ENCODE measurements around the gene SLC25A42.
"Not testable (repeated sequence)": the region's sequence is repeated elsewhere in the genome, so short reads cannot be mapped to it uniquely, and the experiment has no call there.

SLC25A42 gene

DNA sequence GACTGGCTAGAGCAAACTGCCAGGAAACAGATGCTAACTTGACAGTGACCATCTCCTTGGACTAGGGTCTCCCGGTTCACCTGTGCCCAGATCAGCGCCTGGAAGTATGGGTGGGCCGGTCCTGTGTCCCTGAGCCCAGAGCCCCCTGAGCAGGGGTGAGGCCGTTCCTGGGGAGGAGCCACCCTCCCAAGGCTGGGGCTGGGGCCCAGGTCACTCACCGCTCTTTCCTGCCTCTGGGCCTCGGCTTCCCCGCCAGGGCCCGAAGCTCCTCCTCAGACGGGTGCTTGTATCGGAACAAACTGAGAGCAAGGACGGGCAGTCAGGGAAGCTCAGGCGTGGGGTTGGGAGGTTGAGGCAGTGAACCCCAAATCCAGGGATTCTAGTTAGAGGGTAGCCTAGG lies 69.1 kb downstream of the SLC25A42 start:
- in situ Hi-C loops (cut with MboI; ENCODE audit: low sequenced_read_pairs) = no loop called here

DNA sequence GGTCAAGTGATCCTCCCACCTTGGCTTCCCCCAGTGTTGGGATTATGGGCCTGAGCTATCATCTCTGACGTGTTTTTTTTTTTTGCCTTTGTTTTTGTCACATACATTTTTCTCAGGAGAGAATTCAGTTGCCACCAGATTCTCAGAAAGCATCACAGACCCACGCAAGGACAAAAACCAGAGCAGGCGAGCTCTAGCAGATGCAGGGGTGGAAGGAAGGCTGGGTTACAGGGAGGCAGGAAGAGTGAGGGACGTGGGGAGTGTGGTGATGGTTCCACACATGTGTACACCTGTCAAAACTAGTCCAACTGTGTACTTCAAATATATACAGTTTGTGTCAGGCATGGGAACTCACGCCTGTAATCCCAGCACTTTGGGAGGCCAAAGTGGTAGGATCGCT lies 70.2 kb downstream of the SLC25A42 start:
- in situ Hi-C loops (cut with MboI; ENCODE audit: low sequenced_read_pairs) = no loop called here

- in situ Hi-C loops (cut with MboI; ENCODE audit: low sequenced_read_pairs) = no loop called here
Measured at GRCh38 chr19:19134687-19135158, 70.9 kb downstream of the SLC25A42 start.

DNA sequence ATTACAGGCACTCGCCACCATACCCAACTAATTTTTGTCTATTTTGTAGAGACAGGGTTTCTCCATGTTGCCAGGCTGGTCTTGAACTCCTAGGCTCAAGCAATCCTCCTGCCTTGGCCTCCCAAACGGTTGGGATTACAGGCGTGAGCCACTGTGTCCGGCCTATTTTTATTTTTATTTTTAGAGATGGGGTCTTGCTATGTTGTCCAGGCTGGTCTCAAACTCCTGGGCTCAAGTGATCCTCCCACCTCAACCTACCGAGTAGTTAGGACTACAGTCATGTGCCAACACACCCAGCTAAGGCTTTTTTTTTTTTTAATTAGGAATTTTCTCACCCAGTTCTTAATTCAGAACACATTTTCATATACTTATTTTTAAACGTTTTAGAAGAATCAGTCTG lies 71.9 kb downstream of the SLC25A42 start:
- in situ Hi-C loops (cut with MboI; ENCODE audit: low sequenced_read_pairs) = not testable (repeated sequence)

DNA sequence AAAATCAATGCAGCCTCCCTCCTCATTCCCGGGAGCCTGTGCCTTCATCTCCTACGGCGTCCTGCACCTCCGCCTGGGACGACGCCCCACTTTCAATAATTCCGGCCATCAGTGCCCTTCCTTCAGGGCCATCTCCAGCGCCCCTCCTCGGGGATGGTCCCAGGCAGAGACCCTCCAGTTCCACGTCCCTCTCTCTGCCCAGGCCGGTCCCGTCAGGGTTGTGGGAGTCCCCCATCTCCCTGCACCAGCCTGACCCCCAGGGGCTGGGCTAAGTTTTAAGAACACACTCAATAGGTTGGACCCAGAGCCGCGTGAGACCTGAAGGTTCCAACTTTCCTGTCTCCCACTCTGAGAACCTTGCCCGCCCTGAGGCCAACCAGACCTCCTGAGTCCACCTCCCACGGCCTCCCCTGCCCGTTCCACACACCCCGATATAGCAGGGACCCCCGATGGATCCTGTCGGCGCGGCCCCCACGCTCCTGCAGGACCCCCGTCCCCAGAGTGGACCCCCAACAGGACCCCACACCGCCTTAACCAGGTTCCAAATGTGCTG lies 73.8 kb downstream of the SLC25A42 start:
- in situ Hi-C loops (cut with MboI; ENCODE audit: low sequenced_read_pairs) = no loop called here

DNA sequence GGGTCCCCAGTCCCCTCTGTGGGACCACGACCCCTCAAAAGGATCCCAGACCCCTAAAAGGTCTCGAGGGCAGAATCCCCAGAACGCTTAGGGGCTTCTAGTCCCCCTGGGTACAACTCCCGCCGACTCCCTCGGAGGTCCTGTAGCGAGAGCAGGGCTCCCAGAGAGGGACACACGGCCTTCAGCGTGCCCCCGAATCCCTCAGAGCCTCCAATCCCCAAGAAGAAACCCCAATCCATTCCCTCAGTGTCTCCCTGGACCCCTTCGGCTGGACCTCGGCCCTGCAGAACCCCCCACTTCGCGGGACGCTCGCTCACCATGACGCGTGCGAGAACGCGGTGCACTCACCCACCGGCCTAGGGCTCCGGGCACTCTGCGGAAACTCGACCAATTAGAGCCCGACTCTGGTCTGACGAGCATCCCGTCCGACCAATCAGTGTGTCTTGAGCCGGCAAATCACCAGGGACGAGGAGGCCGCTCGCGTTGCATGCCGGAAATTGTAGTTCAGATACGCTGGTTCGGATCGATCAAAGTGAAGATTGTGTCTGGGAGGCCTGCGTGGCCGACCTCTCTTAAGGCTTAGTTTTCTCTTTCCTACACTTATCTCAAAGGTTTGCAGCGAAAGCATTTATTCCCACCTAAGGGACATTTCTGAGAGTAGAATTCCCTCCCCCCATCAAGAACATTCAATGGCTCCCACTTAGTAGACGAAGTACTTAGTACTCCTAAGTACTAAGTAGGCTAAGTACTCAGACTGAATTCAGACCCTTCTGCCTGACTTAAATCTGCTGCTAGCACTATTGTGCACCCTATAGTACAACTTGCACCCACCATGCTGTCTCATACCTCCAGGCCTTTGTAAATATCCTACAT lies 74.6 kb downstream of the SLC25A42 start, which contains the start of gene TMEM161A:
Gene TMEM161A, minus strand, starts transcription at position 370 of the 873 bp plus-strand sequence. Its CDS starts 50 bp downstream, at position 320.
- in situ Hi-C loops (cut with MboI; ENCODE audit: low sequenced_read_pairs) = no loop called here

DNA sequence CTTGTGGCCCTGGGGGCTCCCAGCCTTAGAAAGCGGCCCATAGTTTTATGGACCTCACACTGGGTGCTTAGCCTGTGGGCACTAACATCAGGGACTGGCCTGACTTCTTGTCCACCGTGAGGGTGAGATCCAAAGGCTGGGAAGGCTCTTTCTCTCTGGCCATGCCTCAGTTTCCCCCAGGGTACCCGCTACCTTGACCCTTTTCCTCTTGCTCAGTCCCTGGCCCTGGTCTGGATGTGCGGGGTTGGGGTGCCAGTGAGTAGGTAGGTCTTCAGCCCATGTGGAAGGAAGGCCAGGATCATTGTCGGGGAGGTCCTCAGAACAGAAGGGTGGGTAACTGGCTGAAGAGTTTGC lies 76.1 kb downstream of the SLC25A42 start:
- in situ Hi-C loops (cut with MboI; ENCODE audit: low sequenced_read_pairs) = no loop called here

DNA sequence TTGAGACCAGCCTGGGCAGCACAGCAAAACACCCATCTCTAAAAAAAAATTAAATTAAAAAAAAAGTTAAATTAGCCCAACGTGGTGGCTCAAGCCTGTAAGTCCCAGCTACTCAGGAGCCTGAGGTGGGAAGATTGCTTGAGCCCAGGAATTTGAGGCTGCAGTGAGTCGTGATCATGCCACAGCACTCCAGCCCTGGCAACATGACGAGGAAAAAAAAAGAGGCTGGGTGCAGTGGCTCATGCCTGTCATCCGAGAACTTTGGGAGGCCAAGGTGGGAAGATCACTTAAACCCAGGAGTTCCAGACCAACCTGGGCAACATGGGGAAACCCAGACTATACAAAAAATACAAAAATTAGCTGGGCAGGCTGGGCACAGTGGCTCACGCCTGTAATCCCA lies 76.7 kb downstream of the SLC25A42 start:
- in situ Hi-C loops (cut with MboI; ENCODE audit: low sequenced_read_pairs) = no loop called here

GRCh38 chr19:19142347-19142746 lies 78.6 kb downstream of the SLC25A42 start:
- in situ Hi-C loops (cut with MboI; ENCODE audit: low sequenced_read_pairs) = no loop called here

GRCh38 chr19:19145281-19145680 lies 81.5 kb downstream of the SLC25A42 start:
- in situ Hi-C loops (cut with MboI; ENCODE audit: low sequenced_read_pairs) = no loop called here

DNA sequence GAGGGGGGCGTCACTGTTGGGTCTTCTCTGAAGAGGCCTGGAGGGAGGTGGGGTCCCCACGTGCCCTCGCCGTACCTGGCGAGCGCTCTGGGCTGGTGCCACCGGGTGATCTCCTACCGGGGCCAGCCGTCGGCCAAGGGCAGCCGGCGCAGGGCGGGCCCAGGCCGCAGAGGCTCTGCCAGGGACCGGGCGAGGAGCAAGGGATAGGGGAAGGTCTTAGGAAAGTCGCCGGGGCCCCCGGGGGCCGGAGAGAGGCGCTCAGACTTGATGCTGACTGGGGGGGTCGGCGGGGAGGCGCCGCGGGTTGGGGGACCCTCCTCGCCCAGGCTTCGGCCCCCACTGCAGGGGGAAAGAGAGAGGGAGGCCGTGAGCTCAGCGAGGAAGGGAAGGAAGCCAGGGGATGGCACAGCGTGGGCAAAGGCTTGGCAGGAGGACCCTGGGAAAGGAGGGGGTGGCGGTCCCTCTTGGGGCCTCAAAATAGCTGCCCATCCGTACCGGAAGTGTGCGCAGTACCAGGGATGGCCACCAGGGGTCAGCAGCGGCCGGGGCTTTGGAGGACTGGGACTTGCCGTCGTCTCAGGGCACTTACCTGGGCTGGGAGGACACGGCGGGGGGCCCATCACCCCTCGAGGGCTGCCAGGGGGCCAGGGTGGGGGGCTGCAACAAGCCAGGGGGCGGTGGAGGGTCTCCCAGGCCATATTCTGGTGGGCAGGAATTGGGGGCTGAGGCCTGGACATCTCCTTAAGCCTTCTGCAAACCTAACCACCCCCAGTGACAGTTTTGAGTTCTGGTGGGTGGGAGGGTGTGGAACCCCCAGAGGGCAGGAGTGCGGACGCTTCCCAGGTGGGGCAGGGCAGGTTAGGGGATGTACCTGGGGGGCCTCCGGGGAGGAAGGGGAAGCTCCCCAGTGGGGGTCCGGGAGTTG lies 82.2 kb downstream of the SLC25A42 start:
- in situ Hi-C loops (cut with MboI; ENCODE audit: low sequenced_read_pairs) = no loop called here

DNA sequence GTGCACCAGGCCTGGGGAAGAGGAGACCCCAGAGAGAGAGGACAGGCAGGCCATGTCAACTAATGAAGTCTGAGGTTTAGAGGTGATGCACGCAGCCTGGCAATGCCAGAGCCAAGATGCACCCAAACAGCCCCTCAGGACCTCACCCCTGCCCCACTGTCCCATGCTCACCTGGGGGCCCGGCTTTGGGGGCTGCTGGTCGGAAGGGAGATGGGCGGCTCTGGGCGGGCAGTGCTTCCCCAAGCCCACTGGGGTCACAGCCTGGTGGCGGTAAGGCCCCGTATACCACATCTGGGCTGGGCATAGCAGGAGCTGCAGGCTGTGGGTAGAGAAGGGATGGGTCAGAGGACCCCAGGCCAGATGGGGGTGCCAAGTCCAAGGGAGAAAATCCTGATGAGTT lies 83.1 kb downstream of the SLC25A42 start:
- in situ Hi-C loops (cut with MboI; ENCODE audit: low sequenced_read_pairs) = no loop called here

- in situ Hi-C loops (cut with MboI; ENCODE audit: low sequenced_read_pairs) = no loop called here
Measured at GRCh38 chr19:19147344-19147743, 83.5 kb downstream of the SLC25A42 start.

- in situ Hi-C loops (cut with MboI; ENCODE audit: low sequenced_read_pairs) = not testable (repeated sequence)
Measured at GRCh38 chr19:19148504-19148903, 84.7 kb downstream of the SLC25A42 start.

DNA sequence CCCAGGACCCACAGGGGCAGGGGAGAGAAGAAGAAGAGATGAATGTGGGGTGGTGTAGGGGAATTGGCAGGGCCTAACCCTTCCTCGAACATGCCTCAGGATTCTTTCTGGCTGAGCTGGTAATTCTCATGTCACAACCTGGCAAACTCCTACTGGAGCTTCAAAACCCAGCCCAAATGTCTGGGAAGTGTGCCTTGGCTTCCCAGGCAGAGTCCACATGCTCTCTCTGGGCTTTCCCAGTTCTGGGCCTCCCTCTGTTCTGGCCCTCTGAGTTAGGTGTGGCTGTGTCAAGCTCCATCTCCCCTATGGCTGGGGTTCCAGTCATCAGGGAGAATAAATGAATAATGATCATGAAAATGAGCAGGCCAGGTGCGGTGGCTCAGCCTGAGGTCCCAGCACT lies 85.6 kb downstream of the SLC25A42 start:
- in situ Hi-C loops (cut with MboI; ENCODE audit: low sequenced_read_pairs) = no loop called here

DNA sequence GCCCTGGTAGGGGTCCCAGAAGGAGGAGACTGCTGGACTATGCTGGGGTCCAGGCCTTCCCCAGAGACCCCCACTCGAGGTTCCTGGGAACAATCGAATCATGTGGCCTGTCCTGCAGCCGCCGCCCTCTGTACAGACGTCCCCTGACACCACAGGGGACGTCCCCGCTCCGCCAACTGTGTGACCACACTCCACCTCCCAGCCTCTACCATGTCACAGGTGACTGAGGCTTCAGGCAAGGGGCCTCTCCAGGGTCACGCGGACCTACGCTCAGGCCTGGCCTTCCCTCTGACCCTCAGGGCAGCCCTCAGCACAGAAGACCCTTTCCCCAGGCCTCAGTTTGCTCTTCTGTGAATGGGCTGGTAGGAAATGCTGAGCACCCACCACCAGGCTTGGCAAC lies 87.6 kb downstream of the SLC25A42 start:
- in situ Hi-C loops (cut with MboI; ENCODE audit: low sequenced_read_pairs) = loop anchor here (25.0 kb wide), 1 partner anchor 336 kb away; no protein-coding TSS in a partner anchor

- in situ Hi-C loops (cut with MboI; ENCODE audit: low sequenced_read_pairs) = loop anchor here (25.0 kb wide), 1 partner anchor 334 kb away; no protein-coding TSS in a partner anchor
Measured at GRCh38 chr19:19152668-19153384, 89.0 kb downstream of the SLC25A42 start.

DNA sequence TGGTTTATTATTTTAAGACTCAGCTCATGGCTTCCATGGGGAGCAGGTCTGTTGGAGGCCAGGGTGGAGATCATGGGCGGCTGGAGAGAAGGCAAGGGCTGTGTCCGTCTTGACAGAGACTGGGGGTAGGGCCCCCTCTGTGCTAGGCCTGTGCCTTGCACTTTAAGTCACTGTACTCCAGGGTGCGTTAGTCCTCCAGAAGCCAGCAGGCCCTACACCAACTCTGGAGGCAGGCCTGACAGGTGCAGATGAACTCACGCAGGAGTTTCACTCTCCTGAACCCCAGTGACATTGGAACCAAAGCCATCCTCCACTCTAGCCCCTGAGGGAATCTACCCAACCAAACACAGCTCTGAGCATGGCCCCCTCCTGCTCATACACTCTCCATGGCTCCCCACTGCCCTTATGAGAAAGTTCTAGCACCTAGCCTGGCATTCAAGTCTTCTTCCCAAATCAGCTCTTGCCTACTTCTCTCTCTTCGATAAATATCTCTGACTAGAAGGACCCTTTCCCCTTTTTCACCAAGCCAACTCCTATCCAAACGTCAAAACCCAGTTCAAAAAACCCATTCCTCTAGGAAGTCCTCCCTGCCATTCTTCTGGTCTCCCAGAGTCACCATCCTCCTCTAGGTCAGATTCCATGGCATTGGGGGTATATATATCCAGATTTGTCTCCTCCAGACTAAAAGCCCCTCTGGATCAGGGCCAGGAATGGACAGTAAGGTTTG lies 91.1 kb downstream of the SLC25A42 start:
- in situ Hi-C loops (cut with MboI; ENCODE audit: low sequenced_read_pairs) = loop anchor here (25.0 kb wide), 1 partner anchor 332 kb away; no protein-coding TSS in a partner anchor

- in situ Hi-C loops (cut with MboI; ENCODE audit: low sequenced_read_pairs) = loop anchor here (25.0 kb wide), 1 partner anchor 332 kb away; no protein-coding TSS in a partner anchor
Measured at GRCh38 chr19:19155495-19156219, 91.9 kb downstream of the SLC25A42 start.

All from HL-60/S4 (cell line).